HG03060 (cell line): ENCODE data around the gene RCC1.
"Not testable (repeated sequence)": the region's sequence is repeated elsewhere in the genome, so short reads cannot be mapped to it uniquely, and the experiment has no call there.

Experiments
- ATAC-seq: cut with Tn5 transposase; IDR thresholded peaks from one replicate; pipeline ENCODE4 v1.9.1; 2021; ENCODE audit warnings: low read depth, moderate number of reproducible peaks; ENCODE audit not compliant: unreplicated experiment

RCC1 gene

DNA sequence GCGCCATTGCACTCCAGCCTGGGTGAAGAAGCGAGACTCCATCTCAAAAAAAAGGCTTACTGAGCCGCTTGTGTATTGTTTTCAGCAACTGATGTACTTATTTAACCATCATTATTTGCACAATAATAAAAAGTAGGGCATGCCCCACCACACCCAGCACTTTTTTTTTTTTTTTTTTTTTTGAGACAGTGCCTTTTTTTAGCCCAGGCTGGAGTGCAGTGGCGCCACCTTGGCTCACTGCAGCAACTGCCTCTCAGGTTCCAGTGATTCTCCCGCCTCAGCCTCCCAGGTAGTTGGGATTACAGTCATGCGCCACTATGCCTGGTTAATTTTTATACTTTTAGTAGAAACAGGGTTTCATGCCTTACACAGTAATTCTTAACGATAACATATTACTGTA is 34.8 kb downstream of the RCC1 start:
- ATAC-seq = no peak

DNA sequence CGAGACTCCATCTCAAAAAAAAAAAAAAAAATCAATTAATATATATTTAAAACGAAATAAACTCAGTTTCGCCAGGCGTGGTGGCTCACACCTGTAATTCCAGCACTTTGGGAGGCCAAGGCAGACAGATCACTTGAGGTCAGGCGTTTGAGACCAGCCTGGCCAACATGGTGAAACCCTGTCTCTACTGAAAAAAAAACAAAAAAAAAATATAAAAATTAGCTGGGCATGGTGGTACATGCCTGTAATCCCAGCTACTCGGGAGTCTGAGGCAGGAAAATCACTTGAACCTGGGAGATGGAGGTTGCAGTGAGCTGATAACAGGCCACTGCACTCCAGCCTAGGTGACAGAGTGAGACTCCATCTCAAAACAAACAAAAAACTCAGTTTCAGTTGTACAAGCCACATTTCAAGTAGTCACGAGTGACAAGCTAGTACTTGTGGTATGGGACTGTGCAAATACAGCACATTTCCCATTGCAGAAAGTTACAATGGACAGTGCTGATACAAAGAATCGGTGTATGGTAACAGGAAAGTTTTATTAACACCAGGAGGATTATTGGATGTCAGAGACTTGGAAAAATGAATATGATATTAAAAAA is 35.7 kb downstream of the RCC1 start:
- not testable (repeated sequence) for ATAC-seq

DNA sequence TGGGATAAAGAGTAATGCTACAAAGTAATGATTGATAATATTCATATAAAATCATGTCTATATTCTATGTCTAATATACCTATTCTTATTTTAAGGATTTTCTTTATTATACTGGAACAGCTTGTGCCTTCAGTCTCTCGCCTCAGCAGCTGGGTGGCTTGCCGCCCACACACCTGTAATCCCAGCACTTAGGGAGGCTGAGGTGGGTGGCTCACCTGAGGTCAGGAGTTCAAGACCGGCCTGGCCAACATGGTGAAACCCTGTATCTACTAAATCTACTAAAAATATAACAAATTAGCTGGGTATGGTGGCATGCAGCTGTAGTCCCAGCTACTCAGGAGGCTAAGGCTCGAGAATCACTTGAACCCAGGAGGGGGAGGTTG is 39.4 kb downstream of the RCC1 start:
- ATAC-seq = no peak

DNA sequence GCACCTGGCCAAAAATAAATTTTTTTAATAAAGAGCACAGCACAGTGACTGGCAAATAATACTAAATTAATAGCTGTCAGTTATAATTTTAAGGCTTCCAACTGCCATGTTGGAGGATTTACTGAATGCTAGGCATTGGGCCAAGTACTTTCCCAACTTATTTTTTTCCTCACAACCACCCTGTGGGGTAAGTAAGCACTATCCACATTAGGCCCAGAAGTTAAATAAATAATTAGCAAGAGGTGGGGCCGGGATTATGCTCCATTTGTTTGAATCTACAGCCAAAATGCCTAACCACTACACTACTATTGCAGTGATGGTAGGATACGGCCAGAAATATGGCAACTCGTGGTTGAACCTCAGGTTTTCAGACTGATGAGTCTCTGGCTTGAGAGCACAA is 42.5 kb downstream of the RCC1 start:
- ATAC-seq = no peak

DNA sequence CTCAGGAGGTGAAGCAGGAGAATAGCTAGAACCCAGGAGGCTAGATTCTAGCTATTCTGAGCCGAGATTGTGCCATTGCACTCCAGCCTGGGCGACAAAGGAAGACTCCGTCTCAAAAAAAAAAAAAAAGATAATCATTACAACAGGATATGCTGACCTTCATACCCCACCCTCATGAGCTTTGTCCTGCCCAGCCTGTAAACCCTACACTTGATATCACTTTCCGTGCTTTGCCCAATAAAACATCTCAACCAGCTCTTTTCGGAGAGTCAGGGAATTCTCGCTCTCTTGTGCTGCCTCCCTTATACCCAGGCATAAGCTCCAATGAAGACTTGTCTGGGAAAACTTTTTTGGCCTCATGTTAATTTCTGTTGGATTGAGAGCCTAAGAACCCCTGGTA is 45.5 kb downstream of the RCC1 start:
- ATAC-seq = no peak

DNA sequence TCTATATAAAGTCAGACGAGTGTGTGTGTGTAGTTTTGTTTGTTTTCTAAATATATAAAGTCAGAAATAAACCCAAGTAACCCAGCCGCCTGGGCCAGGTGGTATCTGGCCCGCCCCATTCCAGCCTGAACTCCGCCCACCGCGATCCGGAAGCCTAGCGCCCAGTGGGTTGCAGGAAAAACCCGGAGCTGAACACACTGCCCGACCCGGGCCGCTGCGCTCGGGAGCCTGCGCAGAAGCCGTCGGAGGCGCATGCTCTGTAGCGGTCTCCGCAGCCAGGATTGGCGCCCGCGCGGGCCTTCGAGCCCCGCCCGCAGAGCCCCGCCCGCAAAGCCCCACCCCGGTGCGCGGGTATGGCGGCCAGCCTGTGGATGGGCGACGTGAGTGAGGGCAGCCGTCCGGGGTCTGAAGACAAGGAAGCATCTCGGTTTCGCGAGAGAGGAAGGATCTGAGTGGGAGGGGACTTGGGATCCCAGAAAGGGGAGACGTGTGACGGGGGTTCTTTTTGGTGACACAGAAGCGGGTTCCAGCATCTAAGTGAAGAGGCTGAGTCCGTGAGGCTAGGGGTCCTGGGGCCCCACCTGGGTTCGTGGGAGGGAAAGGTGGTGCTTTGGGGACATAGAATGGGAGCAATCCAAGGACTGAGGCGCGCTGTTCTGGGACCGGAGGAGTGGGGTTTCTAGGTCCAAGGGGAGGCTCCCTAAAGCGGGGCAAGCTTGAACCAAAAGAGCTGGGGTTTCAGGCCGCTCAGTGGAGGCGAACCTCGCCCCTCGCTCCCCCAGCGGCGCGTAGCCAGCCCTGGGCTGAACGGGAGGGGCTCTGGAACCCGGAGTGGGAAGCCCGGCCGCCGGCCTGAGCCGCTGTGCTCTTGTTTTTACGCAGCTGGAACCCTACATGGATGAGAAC is 47.2 kb downstream of the RCC1 start, which contains the start of gene TRNAU1AP:
Gene TRNAU1AP, plus strand, starts transcription at position 328 of the 906 bp plus-strand sequence. Its CDS starts 26 bp downstream, at position 354.
- ATAC-seq = peak; percentile 75

DNA sequence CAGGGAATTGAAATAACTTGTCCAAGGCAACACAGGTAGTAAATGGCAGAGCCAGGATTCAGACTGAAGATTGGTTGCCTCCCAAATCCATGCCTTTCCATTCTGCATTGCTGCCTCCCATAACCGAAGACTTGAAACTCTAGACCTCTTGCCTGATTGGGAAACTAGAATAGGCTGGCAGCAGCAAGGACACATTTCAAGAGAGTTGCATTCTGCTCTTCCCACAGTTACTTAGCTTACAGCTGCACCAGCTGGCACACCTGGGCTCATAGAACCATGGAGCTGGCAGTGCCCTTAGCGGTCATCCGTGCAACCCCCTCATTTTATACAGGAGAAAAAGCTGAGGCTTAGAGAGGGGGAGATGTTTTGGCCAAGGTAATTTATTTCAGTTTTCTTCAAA is 55.0 kb downstream of the RCC1 start:
- ATAC-seq = no peak

DNA sequence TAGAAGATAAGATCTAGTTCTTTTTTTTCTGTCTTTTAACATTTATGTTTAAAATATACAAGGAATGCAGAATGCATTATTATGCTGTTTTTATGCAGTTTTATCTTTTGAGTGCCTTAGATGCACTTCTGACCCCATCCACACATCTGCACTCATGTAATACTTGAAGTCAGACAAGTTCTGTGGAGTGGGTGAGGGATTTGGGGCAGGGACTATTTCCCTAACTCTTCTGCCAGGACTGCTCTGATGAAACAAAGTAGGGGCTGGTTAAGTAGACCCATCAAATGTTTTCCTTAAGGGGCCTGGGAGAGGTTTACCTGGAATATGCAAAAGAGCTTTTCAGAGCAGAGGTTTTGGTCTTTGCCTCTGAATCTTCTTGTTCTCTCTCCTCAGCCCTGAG is 58.5 kb downstream of the RCC1 start:
- no peak for ATAC-seq

DNA sequence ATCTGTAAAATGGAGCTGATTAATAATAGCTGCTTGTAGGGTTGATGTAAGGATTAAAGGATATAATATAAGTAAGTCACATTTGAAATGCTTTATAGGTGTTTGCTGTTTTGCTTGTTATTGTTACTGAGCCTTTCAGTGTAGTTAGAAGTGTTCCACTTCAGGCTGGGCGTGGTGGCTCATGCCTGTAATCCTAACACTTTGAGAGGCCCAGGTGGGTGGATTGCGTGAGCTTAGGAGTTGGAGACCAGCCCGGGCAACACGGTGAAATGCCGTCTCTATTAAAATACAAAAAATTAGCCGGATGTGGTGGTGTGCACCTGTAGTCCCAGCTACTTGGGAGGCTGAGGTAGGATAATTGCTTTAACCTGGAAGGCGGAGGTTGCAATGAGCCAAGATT is 59.2 kb downstream of the RCC1 start:
- no peak for ATAC-seq

DNA sequence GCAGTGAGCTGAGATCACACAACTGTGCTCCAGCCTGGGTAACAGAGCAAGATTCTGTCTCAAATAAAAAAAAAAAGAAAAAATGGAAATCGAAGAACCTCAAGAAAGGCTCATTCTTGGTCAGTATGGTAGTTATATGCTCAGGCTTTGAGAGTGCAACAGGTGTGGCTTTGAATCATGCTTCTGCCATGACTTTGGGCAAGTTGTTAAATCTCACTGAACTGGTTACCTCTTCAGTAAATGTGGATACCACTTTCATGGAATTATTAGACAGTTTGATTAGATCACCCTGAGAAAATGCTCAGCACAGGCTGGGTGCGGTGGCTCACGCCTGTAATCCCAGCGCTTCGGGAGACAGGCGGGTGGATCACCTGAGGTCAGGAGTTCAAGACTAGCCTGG is 59.9 kb downstream of the RCC1 start:
- no peak for ATAC-seq

DNA sequence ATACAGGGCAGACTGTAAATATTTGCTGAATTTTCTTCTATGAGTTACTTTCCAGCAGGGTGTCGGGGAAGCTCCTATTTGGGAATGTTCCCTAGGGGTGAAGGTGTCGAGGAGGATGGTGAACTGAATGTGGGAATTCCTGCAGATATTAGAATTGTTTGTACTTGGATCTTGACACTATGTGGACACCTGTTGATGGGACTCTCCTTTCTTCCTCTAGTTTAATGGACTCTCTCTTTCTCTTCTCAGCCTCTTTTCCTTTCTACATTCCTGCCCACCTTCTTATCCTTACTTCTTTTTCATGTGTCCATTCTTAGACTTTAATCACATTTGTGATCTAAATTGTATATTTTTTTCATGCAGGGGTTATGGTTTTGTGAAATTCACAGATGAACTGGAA is 61.1 kb downstream of the RCC1 start:
- ATAC-seq = no peak

DNA sequence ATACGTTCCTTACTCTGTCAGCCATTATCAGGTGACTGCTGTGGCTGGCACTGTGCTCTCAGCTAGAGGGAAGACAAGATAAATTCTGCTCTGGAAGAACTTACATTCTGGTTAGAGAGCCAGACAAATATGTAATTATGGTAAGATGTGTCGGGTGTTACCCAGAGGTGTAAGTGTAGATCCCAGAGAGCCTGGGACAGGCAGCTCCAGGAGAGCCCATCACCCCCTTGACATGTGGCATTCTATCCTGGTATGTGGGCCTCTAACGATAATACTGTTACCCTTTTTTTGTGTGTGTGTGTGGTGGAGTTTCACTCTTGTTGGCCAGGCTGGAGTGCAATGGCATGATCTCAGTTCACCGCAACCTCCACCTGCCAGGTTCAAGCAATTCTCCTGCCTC is 66.1 kb downstream of the RCC1 start:
- ATAC-seq = no peak

DNA sequence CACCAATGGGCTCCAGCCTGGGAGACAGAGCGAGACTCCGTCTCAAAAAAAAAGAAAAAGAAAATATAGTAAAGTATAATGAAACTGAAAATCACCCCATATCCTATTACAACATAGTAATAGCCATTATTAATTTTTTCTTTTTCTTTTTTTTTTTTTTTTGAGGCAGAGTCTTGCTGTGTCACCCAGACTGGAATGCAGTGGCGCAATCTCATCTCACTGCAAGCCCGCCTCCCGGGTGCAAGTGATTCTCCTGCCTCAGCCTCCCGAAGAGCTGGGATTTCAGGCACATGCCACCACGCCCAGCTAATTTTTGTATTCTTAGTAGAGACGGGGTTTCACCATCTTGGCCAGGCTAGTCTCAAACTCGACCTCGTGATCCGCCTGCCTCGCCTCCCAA is 67.0 kb downstream of the RCC1 start:
- not testable (repeated sequence) for ATAC-seq

DNA sequence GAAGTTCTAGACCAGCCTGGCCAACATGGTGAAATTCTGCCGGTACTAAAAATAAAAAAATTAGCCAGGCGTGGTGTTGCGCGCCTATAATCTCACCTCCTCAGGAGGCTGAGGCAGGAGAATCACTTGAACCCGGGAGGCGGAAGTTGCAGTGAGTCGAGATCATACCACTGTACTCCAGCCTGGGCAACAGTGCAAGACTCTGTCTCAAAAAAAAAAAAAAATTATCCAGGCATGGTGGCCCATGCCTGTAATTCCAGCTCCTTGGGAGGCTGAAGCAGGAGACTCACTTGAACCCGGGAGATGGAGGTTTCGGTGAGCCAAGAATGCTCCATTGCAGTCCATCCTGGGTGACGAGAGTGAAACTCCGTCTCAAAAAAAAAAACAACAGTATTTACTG is 67.7 kb downstream of the RCC1 start:
- ATAC-seq = no peak

DNA sequence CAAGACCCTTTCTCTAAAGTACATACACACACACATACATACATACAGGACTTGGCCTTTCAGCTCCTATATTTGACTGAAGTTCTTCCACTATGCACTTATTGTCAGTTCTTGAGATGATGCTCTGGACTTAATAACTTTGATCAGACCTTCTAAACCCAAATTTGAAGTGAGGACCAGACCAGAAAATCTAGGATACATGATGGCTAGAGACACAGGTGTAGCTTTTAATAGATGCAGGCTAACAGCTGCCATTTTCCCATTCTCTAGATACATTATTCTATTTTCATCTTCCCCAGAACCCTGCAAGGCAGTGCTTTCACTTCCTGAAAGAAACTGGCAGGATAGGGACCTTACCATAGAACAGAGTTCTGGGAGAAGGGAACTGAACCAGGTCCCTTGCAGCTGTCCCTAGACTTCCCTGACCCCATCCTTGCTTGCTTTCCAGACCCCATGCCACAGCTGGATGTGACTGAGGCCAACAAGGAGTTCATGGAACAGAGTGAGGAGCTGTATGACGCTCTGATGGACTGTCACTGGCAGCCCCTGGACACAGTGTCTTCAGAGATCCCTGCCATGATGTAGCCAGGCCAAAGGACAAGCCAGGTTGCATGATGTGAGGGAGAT is 71.3 kb downstream of the RCC1 start:
- no peak for ATAC-seq

DNA sequence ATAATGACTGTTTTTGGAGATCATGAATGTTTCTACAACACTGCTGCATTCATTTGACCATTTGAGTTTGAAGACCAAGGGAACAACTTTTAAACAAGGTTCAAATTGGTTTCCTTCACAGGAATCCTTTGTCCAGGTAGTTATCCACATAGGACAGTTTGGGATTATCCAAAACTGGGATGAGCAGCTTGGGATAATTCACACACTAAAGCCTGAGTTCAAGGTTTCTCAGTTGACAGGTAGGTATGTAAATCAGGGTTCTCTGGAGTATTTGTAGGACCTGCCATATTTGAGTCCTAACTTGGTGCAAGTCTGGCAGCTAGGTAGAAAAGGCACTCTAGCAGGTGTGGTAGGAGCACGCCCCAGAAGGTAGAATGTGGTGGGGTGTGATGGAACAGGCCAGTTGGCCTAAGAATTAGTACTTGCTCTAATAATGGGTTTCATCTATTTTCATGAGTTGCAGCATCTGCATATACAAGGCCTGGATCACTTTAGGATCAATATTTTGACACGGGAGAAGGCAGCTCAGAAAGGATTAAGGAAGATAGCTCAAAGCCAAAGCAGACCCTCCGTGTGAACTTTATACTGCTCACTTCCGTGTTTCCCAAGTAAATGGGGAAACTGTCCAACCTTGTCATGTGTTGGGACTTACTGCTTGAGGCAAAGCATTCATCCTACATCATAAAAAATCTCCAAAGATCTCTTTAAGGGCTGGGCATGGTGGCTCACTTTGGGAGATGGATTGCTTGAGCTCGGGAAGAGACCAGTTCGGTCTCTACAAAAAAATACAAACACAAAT is 72.1 kb downstream of the RCC1 start:
- no peak for ATAC-seq

DNA sequence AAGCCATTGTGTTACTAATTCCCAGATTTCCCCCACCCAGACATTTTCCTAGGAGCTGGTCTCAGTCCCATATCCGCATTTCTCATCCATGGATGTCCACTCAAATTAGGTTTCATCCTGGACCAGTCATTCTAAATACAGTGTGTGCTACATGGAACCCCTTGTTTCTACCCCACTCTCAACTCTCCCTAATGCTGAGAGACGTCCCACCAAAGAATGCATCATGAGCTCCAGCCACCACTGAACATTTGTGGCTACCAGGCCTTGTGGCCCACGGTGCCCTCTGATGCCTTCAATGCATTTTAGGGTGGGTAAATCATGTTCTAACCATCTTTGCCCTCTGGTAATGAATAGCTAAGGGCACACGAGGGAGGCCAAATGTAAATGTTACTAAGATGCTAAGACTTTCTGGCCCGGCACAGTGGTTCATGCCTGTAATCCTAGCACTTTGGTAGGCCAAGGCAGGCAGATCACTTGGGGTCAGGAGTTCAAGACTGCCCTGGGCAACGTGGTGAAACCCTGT is 72.9 kb downstream of the RCC1 start:
- no peak for ATAC-seq

DNA sequence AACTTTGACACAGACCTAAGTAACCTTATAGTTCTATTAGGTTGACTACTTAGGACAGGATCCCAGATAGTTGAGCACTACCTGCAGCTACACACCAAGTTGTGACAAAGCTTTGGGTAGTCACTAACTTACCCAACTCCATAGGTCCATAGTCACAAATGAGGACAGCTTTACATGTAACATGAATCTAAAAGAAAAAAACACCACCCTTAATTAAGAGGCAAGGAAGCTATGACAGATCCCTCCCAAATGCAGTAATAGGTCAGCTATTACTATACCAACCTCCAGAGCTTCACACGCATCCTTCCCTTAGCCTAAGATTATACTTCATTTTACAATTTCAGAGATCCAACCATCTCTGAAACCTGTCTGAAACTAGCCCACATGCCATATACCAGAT is 73.6 kb downstream of the RCC1 start:
- no peak for ATAC-seq

DNA sequence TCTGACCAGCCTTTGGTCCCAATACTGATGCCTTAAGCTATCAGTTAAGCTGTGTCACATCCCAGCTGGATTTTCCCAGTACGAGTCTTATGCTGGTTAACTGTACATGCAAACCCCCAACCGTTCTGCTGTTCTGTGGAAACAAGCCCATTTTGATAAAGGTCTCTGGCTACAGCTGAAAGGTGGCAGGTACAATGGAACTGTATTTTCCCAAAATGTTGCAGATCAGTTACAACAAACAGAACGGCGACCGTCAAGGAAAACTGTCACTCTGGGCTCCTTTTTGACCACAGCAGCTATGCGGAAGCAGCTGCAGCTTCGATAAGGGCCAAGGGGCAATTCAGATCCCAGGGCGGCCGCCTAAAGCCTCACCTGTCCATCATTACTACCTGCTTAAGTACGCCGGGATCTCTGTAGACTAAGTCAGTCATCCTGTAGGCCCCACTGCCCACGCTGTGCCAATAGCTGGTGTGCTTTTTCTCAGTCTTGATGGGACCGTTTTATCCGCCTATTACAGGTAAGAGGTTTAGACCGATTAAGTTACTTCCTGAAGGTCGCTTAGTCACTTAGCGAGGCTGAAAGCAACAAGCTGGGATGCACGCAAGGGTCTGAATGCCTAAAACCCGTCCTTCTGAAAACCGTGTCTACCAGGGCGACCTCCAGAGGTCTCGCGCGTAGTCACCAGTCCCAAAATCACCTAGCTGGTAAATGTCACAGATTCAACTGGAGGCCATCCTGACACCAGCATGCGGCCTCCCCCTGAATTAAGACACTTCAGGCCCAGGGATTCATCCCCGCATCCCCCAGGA is 75.1 kb downstream of the RCC1 start:
- no peak for ATAC-seq
